Measurements from ENCODE around the gene CBFA2T3.

GRCh38 chr16:88927010-88927409 lies 50.0 kb downstream of the CBFA2T3 start:
- TF ChIP-seq CTCF (IDR thresholded peaks at IDR 0.05 in 4 of 5, conservative IDR thresholded peaks at IDR 0.05 in 1 of 5) (no peak), POLR2A (IDR thresholded peaks at IDR 0.05) (no peak)
